GM19043 (cell line): ENCODE results near the gene NKX6-2.
"Not testable (repeated sequence)": the region's sequence is repeated elsewhere in the genome, so short reads cannot be mapped to it uniquely, and the experiment has no call there.

Source experiments
- ATAC-seq: cut with Tn5 transposase; IDR thresholded peaks from one replicate; pipeline ENCODE4 v1.9.1; 2021; ENCODE audit warnings: low read depth; ENCODE audit not compliant: unreplicated experiment

The NKX6-2 gene

DNA sequence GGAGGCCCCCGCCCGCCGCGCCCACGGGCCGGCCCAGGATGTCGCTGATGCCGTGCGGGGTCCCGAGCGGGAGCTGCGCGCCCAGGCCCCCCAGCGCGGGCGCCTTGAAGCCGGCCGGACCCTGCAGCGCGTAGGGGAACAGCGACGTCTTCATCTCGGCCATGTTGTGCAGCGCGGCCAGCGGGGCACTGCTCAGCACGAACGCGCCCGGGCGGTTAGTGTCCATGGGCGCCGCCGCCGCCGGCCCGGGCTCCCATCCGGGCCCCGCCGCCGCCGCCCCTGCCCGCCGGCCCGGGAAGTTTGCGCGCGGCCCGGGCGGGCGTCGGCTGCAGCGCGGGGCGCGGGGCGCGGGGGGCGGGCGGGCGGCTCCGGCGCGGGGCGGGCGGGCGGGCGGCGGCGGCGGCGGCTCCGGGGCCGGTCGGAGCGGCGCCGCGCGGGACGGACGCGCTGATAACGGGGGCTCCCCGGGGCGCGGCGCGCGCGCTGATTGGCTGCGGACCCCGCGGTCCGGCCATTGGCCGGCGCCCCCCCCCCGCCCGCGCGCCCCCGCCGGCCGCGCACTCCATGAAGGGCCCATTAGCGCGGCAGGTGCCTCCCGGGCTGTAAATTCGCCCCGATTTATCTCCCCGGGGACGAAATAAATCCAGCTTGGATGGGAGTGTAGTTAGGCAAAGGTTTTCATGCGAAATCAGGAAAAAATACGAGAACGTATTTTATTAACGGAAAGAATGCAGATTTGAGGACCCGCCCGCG lies at the start of gene NKX6-2:
NKX6-2 (minus strand) TSS at position 425 of the 753 bp plus-strand sequence; CDS start at position 226, 199 bp downstream.
- no peak for ATAC-seq

DNA sequence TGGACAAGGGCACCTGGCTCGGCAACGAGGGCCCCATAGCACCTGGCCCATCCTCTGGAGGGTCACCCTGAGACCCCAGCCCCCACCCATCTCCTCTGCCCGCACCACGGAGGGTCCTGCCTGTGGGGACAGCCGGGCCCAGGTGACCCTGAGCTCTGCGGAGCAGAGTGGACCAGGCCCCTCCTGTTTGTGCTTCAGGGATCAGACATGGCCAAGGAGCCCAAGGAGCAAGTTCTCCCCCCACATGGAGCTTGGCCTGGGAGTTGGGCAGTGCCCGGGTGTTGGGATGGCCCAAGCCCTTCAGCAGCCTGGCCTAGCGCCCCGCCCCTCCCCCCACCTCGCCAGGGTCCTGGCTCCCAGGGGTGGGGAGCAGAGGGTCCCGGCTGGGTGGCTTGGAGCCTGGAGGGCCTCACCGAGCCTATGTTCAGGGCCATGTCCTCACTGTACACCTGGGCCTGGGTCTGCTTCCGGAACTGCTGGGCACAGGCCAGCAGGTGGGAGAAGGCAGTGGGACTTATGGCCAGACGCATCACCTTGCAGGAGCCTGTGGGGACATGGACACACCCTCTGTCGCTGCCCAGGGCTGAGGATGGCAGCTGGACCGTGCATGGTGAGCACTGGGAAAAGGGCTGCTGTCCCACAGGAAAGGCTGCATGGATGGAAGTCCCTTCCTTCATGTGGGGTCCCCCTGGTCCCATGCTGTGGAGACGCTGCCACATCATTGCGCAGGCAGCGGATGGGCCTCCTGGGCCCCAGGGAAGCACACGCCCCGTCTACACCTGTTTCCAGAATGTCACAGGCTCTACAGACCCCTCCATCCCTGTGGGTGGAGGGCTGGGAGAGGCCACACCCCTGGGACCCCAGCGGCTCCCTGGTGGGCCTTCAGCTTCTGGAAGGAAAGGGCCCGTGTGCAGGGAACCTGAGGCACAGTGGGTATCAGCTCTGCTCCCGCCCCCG lies 49.2 kb upstream of the NKX6-2 start:
- ATAC-seq = no peak

DNA sequence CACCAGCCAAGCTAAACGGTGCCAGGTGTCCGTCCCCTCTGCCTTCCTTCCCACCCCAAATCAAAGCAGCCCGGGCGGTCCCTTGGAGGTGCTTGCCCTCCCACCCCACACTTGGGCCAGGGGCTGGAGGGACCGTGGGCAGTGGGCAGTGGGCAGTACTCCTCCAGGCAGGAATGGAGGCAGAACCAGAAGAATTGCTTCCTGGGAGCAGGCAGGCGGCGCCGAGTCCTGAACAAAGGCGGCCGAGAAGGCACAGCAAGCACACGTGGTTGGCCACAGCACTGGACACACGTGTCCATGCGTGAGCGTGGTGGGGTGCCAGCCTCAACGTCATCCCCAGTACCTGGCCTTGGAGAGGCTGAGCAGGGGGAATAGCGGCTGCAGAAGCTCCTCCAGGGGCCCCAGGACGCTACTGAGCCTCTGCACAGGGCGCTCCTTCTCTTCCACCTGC lies 48.4 kb upstream of the NKX6-2 start:
- ATAC-seq = no peak

DNA sequence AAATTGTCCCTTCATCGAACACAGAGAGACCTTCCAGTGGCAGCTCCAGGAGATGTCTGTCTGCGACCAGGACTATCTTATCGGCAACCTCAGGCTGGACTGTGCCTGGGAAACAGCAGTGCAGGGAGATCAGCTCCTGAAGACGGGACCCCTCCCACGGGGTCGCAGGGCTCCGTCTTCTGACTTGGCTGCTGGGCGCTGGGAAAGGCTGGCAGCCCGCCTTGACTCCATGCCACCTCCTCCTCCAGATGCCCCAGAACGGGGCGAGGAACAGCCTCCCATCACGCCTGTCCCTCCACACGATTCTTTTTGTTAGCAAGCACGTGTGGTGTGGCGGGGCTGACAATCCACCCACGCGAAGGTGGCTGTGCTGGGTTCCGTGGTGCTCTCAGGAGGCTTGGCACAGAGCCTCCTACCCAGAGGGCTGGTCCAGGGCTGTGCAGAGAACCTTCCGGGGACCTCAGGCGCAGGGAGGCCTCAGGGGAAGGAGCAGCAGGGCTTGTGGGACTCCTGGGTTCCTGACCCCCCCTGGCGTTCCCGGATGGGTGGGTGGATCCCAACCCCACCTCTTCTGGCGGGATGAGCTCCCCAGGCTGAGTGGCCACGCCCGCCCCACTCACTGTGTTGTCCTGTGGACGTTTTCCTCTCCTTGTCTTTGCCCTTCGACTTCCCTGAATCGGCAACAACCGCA lies 47.6 kb upstream of the NKX6-2 start:
- ATAC-seq = no peak

DNA sequence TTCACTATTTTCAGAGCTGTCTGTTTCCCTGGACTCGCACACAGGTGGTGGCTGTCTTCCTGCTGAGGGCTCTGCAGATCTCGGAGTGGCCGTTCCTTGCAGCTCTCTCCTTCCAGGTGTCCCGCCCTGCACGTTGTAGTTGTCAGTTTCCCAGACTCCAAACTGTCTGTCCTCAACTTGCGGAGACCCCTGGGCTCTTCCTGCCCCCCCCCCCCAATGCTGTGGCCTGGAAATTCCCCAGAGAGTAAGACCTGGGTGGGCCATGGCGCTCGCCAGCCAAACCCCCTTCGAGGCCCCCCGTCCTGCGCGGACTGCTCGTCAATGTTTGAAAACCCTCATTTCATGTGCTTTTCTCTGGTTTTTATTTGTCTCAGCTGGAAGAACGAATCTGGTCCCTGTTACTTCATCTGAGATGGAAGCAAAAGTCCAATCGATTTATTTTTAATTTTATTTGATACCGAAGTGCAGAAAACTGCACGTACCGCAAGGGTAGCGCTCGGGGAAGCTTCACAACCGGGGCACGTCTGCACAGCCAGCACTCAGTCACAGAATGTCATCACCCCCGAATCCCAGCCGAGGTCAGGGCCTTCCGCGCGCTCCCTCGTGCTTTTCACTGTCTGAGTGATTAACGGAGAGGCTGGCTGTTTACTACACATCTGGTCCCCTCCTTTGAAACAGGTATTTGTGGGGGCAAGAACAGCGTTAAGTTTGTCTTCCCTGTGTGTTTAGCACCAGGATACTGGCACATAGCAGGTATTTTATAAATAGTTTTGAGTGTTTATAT lies 46.4 kb upstream of the NKX6-2 start:
- no peak for ATAC-seq

DNA sequence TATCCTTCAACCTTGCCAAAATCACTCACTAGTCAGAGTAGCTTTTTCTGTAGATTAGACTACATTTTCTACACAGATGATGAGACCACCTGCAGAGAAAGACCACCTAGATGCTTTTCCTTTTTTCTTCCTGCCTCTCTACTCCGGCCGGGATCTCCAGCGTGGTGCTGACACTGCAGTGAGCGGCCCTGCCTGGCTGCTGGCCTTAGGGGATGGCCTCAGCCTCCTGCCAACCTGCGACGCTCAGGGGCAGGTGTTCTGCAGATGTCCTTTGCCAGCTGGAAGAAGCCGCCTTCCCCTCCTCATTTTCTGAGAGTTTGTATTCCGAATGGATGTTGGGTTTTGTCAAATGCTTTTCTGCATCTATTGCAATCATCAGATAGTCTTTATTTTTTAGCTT lies 43.5 kb upstream of the NKX6-2 start:
- no peak for ATAC-seq

DNA sequence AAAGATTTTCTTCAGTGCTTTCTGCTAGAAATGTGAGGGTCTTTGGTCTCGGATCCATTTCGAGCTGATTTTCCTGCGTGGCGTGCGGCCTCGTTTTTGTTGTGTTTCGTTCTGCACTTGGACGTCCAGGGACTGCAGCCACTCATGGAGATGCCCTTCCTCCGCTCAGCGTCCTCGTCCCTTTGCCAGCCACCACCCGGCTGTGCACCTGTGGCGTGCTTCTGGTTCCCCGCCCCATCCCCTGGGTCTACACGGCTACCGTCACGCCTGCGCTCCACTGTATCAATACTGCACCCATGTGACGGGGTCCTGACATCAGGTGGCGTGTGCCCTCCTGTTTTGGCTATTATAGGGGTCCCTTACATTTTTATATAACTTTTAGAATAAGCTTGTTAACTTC lies 42.7 kb upstream of the NKX6-2 start:
- ATAC-seq = no peak

DNA sequence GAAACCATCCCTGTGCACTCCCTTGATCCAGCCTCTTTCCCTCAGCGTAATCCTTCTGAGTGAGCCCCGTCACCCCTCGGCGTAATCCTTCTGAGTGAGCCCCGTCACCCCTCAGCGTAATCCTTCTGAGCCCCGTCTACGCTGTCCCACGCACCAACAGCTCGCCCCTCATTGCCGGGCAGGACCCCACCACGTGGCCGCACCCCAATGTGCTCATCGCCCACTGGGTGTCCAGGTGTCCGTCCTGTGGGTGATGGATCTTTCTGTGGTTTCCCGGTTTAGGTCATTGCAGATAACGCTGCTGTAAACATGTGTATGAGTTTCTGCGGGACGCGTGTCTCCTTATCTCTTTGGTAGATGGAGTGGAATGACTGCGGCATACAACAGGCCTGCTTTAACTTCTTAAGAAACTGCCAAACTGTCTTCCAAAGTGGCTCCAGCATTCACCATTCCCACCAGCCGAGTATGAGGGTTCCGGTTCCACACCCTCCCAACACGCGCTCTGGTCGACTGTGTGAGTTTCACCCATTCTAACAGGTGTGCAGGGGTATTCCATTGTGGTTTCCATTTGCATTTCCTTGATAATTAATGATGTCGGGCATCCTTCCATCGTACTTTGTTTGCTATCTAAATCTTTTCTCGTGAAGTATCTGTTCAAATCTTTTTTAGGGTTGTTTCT lies 42.1 kb upstream of the NKX6-2 start:
- no peak for ATAC-seq

DNA sequence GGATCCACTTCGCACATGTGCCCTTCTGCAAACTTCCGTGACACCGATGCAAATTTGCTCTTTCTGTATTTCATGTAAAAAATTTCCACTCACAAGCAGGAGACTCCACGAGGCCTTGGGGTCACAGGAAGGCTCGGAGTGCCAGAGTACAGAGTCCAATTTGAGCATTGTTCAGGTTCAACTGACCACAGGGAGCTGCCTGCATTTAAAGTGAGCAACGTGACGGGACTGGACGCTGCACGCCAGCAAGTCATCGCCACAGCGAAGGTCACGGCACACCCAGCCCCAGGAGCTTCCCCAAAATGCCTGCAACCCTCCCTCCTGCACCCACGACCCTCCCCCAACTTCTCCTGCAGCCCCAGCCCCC lies 41.5 kb upstream of the NKX6-2 start:
- ATAC-seq = no peak

DNA sequence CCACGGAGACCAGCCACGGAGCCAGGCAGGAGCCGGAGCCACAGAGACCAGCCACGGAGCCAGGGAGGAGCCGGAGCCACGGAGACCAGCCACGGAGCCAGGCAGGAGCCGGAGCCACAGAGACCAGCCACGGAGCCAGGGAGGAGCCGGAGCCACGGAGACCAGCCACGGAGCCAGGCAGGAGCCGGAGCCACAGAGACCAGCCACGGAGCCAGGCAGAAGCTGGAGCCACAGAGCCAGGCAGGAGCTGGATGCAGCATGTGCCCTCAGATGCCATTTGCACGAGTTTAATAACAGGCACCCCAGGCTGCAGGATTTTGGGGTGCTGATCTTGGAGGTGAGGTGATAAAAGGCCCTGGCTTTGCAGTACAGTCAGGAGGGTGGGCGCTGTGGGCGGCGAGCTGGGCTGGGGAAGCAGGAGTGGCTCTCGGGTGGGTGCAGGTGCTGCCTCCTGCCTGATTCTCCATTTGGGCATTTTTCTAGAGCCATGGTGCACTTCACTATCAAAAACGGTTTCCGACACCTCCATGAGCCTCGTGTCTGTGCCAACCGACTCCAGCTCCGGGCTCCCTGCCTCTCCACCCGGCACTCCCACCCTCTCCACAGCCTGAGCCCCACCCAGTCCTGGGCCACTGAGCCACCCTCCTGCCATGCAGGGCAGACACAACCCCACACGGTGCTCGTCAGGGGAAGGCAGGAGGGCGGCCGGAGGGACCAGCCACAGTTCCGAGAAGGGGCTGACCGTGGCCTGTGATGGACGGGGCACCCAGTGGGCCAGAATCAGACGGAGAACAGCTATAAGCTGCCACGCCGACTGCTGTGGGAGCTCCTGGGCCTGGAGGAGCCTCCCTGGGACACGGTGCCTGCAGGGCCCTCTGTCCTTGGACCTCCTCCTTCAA lies 40.8 kb upstream of the NKX6-2 start:
- no peak for ATAC-seq

DNA sequence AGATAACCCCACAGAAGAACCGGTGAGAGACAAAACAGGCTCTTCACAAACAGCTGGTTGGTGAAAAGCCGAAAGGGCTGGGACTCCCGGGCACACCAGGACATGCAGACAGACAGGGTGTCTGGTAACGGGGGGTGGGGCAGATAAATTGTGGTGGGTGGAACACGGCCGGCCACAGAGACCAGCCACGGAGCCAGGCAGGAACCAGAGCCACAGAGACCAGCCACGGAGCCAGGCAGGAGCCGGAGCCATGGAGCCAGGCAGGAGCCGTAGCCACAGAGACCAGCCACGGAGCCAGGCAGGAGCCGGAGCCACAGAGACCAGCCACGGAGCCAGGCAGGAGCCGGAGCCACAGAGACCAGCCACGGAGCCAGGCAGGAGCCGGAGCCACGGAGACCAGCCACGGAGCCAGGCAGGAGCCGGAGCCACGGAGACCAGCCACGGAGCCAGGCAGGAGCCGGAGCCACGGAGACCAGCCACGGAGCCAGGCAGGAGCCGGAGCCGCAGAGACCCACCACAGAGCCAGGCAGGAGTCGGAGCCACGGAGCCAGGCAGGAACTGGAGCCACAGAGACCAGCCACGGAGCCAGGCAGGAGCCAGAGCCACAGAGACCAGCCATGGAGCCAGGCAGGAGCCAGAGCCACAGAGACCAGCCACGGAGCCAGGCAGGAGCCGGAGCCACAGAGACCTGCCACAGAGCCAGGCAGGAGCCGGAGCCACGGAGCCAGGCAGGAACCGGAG lies 40.0 kb upstream of the NKX6-2 start:
- not testable (repeated sequence) for ATAC-seq

DNA sequence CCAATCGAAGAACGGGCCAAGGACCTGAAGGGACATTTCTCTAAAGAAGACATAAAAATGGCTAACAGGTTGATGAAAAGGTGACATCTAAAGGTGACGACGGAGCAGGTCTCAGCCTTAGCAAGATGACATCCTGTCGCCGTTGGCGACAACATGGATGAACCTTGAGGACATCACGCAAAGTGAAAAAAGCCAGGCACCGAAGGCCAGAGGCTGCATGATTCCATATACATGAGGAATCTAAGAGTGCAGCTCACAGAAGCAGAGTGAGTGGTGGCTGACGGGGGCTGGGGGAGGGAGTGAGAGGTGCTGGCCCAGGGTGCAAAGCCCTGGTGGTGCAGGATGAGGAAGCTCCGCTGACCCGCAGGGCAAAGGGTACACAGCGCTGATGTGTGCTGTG lies 34.1 kb upstream of the NKX6-2 start:
- no peak for ATAC-seq

DNA sequence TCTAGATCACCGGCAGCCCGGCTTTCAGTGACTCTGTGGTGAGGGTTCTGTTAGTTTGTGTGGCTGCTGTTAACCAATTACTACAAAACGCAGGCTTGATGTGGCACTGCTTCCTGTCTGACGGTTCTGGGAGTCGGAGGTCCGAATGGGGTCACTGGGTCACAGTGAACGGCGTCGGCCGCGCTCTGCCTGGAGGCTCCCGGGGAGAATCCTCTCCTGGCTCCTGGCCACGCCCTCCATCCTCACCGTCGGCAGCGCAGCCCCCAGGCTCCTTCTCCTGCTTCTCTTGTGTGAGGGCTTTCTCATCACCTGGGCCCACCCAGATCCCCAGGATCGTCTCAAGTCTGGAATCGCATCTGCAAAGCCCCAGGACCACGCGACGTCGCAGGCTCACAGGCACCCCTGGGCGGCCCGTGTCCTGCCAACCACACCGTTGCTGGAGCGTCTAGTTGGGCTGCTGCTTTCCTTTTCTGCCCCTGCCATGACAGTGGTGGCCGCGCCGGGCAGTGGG lies 31.8 kb upstream of the NKX6-2 start:
- ATAC-seq = no peak

DNA sequence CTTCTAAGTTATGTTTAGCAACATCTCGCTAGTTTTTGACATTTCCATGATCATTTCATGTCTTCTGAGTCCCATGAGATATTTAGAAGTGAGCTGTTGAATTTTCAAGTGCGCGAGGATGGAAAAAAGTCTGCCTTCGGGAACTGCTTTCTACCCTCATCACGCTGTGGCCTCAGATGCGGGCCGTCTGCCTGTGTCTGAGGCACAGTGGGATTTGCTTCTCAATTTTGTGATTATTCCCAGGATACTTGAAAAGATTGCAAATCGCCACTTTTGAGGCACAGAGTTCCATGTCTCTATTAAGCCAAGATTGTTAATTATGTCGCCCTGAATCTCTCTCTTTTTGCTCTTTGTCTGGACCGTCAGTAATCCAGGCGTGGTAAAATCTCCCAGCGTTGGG lies 30.8 kb upstream of the NKX6-2 start:
- ATAC-seq = no peak

DNA sequence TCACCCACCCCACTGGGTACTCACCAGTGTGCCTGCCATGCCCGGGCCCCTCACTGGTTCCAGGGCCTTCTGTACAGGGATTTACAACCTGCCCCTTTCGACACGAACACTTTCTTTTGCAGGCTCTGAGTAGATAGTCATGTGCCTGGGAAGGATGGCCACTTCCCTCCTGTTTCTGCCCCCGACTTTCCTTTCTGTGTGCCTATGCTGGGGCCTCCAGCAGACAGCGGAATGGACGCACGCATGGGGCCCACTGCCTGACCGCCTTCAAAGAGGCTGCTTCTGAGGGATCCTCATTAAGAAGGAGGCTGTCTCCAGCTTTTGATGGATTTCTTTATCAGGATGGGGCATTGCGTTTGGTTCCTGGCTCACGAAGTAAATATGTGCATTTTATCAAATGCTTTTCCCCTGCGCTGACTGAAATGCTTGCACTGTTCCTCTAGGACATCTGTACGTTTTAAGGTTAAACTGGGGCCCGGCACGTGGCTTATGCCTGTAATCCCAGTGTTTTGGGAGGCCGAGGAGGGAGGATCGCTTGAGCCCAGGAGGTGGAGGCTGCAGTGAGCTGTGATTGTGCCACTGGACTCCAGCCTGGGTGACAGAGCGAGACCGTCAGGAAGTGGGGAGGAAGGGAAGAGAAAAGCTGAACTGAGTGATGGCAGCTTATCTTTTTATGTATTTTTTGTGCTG lies 29.4 kb upstream of the NKX6-2 start:
- no peak for ATAC-seq

DNA sequence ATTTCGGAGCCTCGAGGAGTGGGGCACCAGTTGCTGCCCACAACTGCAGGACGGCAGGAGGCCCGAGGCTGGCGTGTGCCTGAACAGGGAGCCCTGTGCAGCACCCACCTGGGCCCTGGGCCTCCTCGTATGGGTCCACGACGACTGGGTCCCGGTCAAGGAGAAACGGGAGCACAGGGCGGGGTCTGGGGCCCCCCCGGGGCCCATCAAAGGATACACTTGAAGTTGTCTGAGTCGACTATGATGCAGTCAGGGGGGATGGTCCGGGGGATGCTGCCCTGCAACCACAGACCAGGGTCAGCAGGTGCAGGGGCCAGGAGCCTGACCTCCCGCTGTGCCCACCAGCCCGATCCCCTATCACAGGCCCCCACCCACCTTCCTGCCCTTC lies 28.5 kb upstream of the NKX6-2 start:
- ATAC-seq = no peak
